Endometrial microvascular endothelial cells (primary cell): ENCODE results near the gene ABCC1. TPM values are rescaled to one million over a fixed set of nuclear protein-coding genes. Genes with fewer than 3 reads are reported as not detected.

Experiments used
- in situ Hi-C: cut with HindIII; loops from 2 replicates; pipeline ENCODE4 v1.10.0; 2017; ENCODE audit warnings: low sequenced_read_pairs, low pct_unique_long_range_greater_than_20kb; ENCODE audit errors: inconsistent ontology term
- total RNA-seq: library from RNA; depleted of rRNA; stranded (reverse); fragments of >200 nt; gene quantifications from one replicate; pipeline ENCODE4 v1.2.3, GENCODE V29; 2015; ENCODE audit errors: inconsistent ontology term

Gene ABCC1
- total RNA-seq, 1 donor from 2014 or later = 26.0 TPM

- in situ Hi-C loops = no loop called here
These were observed 60.8 kb downstream of the ABCC1 start for GRCh38 chr16:16010194-16010593.

- in situ Hi-C loops = no loop called here
These were observed 62.7 kb downstream of the ABCC1 start for GRCh38 chr16:16012144-16012543.

- in situ Hi-C loops = no loop called here
These were observed 64.4 kb downstream of the ABCC1 start for GRCh38 chr16:16013812-16014211.

DNA sequence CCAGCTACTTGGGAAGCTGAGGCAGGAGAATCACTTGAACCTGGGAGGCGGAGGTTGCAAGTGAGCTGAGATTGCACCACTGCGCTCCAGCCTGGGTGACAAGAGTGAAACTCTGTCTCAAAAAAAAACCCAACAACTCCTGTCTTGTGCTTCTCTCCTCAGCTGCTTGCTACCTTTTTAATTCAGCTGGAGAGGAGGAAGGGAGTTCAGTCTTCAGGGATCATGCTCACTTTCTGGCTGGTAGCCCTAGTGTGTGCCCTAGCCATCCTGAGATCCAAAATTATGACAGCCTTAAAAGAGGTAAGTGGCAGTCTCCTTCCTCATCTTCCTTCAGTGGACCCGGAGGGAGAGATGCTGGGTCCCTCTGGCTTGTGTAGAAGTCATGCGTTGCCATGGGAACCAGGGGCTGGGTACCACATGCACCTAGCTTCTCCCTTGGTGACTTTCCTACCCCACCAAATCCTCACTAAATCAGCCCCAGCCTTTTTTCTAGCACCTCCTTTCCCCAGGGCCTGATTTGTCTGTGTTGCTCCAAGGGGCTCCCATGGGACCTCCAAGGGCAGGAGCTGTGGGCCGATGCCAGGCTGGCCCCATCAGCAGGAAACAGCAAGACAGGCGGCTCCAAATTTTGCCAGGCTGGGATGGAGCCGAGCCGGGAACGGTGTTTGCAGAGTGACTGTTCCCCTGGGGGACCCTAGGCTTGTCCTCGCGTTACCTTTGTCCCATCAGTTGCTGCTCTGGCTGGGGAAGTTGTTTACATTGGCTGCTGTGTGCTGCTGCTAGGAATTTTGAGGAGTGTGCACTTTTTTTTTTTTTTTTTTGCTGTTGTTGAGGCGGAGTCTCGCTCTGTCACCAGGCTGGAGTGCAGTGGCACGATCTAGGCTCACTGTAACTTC lies 65.2 kb downstream of the ABCC1 start:
- in situ Hi-C loops = no loop called here

DNA sequence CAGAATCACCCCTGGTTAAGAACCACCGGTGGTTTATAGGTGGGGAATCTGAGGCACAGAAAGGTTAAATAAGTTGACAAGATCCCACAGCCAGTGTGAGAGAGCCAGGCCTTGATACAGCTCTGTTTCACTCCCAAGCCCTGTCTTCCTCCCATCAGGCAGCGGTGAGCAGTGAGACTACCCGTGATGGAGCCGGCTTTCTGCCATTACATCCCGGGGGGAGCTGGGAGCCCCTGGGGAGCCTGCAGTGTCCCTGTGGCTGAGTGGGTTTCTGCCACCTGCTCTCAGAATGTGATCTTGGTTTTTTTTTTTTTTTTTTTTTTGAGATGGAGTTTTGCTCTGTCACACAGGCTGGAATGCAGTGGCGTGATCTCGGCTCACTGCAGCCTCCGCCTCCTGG lies 66.4 kb downstream of the ABCC1 start:
- in situ Hi-C loops = no loop called here

- in situ Hi-C loops = no loop called here
These were observed 67.1 kb downstream of the ABCC1 start for GRCh38 chr16:16016388-16016964.

GRCh38 chr16:16017812-16018211 lies 68.4 kb downstream of the ABCC1 start:
- in situ Hi-C loops = no loop called here

GRCh38 chr16:16018705-16019104 lies 69.3 kb downstream of the ABCC1 start:
- in situ Hi-C loops = no loop called here

DNA sequence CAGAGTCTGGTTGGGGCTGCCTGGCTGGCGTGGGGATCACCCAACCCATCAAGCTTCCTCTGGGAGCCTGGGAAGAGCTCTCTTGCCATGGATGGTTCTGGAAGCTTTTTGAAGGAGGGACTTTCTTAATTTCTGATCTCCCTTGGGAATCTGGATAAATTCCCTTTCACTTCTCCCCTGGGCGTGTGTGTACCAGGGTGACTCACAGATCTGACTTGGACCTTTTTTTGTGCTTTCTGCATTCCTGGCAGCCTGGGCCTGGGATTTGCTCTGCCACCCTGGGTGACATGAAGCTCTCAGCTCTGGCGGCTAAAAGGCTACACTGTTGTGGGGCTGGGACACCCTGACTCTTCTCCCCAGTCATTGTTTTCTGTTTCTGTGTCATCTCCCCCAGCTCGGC lies 70.1 kb downstream of the ABCC1 start:
- in situ Hi-C loops = no loop called here

GRCh38 chr16:16020291-16020690 lies 70.9 kb downstream of the ABCC1 start:
- in situ Hi-C loops = no loop called here

DNA sequence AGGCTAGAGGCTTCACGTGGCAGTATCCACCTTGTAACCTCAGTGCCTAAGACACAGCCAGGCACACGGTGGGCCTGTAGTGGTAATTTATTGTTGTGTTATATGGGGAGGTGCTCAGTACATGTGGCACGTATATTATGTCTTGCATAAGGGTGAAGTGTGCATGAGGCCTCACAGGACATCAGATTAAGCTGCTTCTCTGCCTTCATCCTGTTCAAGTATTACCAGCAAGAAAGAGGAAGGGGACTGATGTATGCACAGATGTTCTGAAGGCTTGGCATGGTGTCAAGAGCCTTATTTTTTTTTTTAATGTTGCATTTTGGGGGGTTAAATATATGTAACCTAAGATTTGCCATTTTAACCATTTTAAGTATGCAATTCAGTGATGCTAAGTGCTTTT lies 71.6 kb downstream of the ABCC1 start:
- in situ Hi-C loops = no loop called here

- in situ Hi-C loops = no loop called here
These were observed 72.2 kb downstream of the ABCC1 start for GRCh38 chr16:16021646-16021987.

GRCh38 chr16:16021988-16022682 lies 72.7 kb downstream of the ABCC1 start:
- in situ Hi-C loops = no loop called here

DNA sequence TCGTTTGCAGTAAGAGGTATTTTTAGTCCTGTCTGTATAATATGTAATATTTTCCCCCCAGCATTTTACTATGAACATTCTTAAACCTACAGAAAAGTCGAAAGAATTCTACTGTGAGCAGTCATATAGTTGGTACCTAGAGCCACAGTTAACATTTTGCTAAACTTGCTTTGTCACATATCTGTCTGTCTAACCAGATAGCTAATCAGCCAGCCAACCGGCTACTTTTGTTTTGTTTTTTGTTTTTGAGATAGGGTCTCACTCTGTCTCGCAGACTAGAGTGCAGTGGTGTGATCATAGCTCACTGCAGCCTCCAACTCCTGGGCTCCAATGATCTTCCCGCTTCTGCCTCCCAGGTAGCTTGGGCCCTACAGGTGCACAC lies 73.3 kb downstream of the ABCC1 start:
- in situ Hi-C loops = no loop called here

DNA sequence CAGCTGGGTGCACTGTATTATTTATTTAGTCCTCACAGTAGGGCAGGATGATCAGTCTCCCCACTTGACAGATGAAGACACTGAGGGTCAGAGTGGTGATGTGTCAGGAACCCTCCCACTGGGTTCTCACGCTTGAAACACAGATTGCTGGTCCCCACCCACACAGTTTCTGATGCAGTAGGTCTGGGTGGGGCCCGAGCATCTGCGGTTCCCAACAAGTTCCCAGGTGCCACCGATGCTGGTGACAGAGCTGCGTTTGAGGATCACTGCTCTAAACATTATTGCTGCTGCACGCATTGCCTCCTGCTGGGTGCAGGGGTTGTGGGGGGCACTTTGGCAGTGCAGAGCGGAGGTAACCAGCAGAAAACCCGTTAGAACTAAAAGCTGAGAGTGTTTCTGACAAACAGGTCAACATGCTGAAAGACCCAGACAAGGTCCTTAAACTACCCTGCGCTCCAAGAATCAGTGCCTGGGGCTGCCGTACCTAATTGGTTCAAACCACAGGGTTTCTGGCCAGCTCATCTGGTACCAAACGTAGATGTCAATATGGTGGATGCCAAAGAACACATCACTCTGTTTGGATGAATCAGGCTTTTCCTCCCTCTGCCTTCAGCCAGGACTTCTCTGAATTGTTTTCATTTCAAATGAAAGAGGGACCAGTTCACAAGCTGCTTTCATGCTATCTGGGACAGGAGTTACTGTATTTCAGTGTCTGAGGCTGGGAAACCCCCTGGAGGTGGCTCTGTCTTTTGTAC lies 76.0 kb downstream of the ABCC1 start:
- in situ Hi-C loops = no loop called here

- in situ Hi-C loops = no loop called here
These were observed 78.4 kb downstream of the ABCC1 start for GRCh38 chr16:16027728-16028310.

GRCh38 chr16:16028311-16028999 lies 79.0 kb downstream of the ABCC1 start:
- in situ Hi-C loops = no loop called here

GRCh38 chr16:16029431-16030011 lies 80.1 kb downstream of the ABCC1 start:
- in situ Hi-C loops = loop anchor here (10.0 kb wide), 1 partner anchor 165 kb away; no protein-coding TSS in a partner anchor
